ENCODE data around the gene HTRA1.

The HTRA1 gene

DNA sequence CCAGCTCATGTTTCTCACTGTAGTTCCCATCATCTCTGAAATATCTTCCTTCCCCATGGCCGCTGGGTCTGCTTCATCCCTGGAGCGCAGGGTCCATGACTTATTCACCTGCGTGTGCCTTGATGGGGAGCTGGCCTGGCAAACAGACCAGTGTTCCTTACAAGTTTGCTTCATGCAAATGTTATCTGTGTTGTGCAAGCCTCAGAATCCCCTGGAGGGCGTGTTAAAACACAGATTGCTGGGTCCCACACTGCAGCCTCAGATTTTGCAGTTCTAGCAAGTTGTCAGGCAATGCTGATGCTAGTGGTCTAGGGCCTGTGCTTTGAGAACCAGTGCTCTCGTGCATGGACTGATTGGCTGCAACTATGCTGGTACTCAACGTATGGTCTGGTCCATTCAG, 92.0 kb downstream of the HTRA1 start:
- no peak for DNase-seq (ENCODE audit: low read depth, low spot score)

- no peak for DNase-seq (ENCODE audit: low read depth, low spot score)
Measured at GRCh38 chr10:122554131-122555036, 93.0 kb downstream of the HTRA1 start.

- no peak for DNase-seq (ENCODE audit: low read depth, low spot score)
Measured at GRCh38 chr10:122555442-122555841, 94.1 kb downstream of the HTRA1 start.

DNA sequence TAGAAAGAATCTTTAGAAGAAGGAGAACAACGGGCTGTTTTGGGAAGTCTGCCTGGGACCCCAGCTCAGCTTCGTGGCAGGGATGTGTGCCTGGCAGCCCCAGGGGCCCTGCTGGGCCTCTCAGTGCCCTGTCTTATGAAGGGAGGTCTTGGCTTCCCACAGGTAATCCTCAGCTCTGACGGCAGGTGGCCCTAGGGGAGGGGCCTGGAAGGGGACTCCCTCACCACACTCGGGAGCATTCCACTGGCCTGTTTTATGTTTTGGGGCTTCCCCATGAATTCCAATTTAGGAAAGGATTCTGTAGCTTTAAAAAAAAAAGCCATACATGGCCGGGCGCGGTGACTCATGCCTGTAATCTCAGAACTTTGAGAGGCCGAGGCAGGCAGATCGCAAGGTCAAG, 96.2 kb downstream of the HTRA1 start:
- DNase-seq (ENCODE audit: low read depth, low spot score), result no peak

DNA sequence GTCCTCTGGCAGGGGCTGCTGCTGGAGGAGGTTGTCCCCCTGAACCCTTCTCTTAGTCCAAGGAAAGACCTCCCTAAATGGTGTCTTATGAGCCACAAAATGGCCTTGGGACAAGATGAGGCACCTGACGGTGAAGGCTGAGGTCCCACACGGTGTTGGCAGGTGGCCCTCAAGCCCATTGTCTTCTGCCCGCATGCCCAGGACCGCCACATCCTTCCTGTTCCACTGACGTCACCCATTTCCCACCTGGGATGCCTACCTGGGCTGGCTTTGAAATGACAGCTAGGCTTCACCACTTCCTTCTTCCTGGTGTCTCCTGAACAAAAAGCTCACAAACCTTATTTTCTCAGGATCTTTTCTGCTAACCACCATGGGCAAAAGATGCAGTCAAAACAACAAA, 97.1 kb downstream of the HTRA1 start:
- no peak for DNase-seq (ENCODE audit: low read depth, low spot score)

GRCh38 chr10:122559228-122559627, 97.9 kb downstream of the HTRA1 start:
- DNase-seq (ENCODE audit: low read depth, low spot score), result no peak

DNA sequence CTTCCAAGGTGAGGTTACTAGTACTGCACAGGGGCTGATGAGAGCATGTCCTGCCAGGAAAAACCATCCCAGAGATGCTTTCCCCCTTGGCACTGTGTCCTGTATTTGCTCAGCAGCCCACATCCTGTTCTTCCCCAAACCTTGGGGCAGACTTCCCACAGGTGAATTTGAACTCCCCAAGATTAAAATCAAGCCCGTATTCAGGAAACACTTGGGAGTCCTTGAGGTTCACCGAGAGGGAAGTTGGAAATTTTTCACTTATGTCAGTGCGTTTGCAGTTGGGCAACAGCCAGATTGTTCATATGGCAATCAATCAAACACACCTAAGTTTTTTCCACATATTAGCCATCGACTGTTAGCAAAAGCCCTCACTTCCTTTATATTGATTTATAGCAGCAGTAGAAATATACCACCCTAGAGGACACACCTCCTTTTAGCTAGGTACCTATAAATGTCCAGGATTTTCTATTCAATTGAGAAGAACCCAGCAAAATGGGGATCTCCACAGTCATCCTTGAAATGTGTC, 99.0 kb downstream of the HTRA1 start, which contains the start of gene DMBT1:
Gene DMBT1 (plus strand): TSS at position 476 of the 526 bp plus-strand sequence. CDS start 17 bp downstream, at position 493.
- DNase-seq (ENCODE audit: low read depth, low spot score), result no peak

DNA sequence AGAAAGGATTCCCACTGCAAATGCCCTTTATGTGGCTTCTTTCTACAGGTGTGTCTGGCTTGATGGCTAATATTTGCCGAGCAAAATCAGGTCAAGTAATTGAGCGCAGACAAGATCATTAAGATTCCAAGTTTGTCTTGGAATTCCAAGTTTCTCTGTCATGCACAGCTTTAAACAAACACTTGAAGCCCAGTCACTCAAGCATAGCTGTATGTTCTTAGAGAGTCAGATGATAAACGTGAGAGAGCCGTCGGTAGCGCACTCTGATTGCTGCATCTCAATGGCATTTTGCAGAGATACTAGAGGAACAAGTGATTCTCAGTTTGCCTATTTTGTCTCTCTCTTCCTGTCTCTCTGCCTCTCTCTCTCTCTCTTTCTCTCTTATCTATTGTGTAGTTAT, 99.9 kb downstream of the HTRA1 start:
- no peak for DNase-seq (ENCODE audit: low read depth, low spot score)

GRCh38 chr10:122561792-122562191, 100.4 kb downstream of the HTRA1 start:
- no peak for DNase-seq (ENCODE audit: low read depth, low spot score)

Measured in brain pericyte (primary cell).